G401 (cell line): ENCODE results near the gene YPEL3. TPM values are rescaled to one million over a fixed set of nuclear protein-coding genes. Genes with fewer than 3 reads are reported as not detected.

Source experiments
- DNase-seq: peaks from one replicate; pipeline ENCODE4 v3.0.0-alpha.2; 2015; ENCODE audit warnings: low spot score
- in situ Hi-C: cut with HindIII; loops from 2 replicates; pipeline ENCODE4 v1.10.0; 2016; ENCODE audit warnings: low sequenced_read_pairs, mixed read lengths
- total RNA-seq: library from RNA; depleted of rRNA; stranded (reverse); fragments of >200 nt; shearing (Covaris generic); gene quantifications from 2 replicates; pipeline ENCODE4 v1.2.3, GENCODE V29; 2014

YPEL3 gene
- total RNA-seq, 1 experiment from 2014 or later, result not detected

GRCh38 chr16:30078744-30079143 lies 17.3 kb downstream of the YPEL3 start:
- in situ Hi-C loops, result loop anchor here (5.0 kb wide), 1 partner anchor 39 kb away; no protein-coding TSS in a partner anchor
- no peak for DNase-seq

- in situ Hi-C loops, result loop anchor here (5.0 kb wide), 1 partner anchor 40 kb away; no protein-coding TSS in a partner anchor
- DNase-seq, result no peak
Observed at GRCh38 chr16:30077656-30078055, 18.4 kb downstream of the YPEL3 start.

- in situ Hi-C loops, result loop anchor here (5.0 kb wide), 1 partner anchor 41 kb away; no protein-coding TSS in a partner anchor
Observed at GRCh38 chr16:30076276-30076791, 19.7 kb downstream of the YPEL3 start.

GRCh38 chr16:30075503-30076275 lies 20.3 kb downstream of the YPEL3 start, which contains the start of gene PPP4C:
Gene PPP4C (plus strand): TSS chr16:30075994. CDS start chr16:30076378, 384 bp downstream.
- peak; percentile 89 for DNase-seq
- in situ Hi-C loops, result loop anchor here (5.0 kb wide), 1 partner anchor 42 kb away; no protein-coding TSS in a partner anchor

More at GRCh38 chr16:30076276-30076791, 19.7 kb downstream of the YPEL3 start:
- DNase-seq, result no peak

GRCh38 chr16:30070490-30070889 lies 25.5 kb downstream of the YPEL3 start:
- no peak for DNase-seq
- in situ Hi-C loops, result no loop called here

GRCh38 chr16:30069611-30070462 lies 26.2 kb downstream of the YPEL3 start:
- in situ Hi-C loops, result no loop called here

GRCh38 chr16:30068750-30069610 lies 27.0 kb downstream of the YPEL3 start:
- no peak for DNase-seq
- in situ Hi-C loops, result no loop called here

More at GRCh38 chr16:30069611-30070462, 26.2 kb downstream of the YPEL3 start:
- no peak for DNase-seq

- in situ Hi-C loops, result no loop called here
- no peak for DNase-seq
Observed at GRCh38 chr16:30068333-30068732, 27.7 kb downstream of the YPEL3 start.

GRCh38 chr16:30067584-30067916 lies 28.5 kb downstream of the YPEL3 start:
- in situ Hi-C loops, result no loop called here
- no peak for DNase-seq

GRCh38 chr16:30066761-30067583 lies 29.0 kb downstream of the YPEL3 start:
- no peak for DNase-seq
- in situ Hi-C loops, result no loop called here

- in situ Hi-C loops, result no loop called here
- DNase-seq, result no peak
Observed at GRCh38 chr16:30065943-30066760, 29.9 kb downstream of the YPEL3 start.

- DNase-seq, result peak; percentile 98
- in situ Hi-C loops, result no loop called here
Observed at GRCh38 chr16:30065102-30065942, 30.7 kb downstream of the YPEL3 start, which contains the start of gene ALDOA. Gene ALDOA (plus strand): TSS chr16:30065760. CDS start chr16:30066898, 1,138 bp downstream.

- DNase-seq, result no peak
- in situ Hi-C loops, result no loop called here
Observed at GRCh38 chr16:30064729-30065101, 31.3 kb downstream of the YPEL3 start.

GRCh38 chr16:30063893-30064728 lies 31.9 kb downstream of the YPEL3 start:
- peak; percentile 87 for DNase-seq
- in situ Hi-C loops, result no loop called here

- no peak for DNase-seq
- in situ Hi-C loops, result no loop called here
Observed at GRCh38 chr16:30063278-30063892, 32.6 kb downstream of the YPEL3 start.
